Renal pelvis (tissue), 4 donors: Measurements from ENCODE around the gene BMPR2. TPM values are rescaled to one million over a fixed set of nuclear protein-coding genes. Genes with fewer than 3 reads are reported as not detected.

ENCODE experiments used
- DNase-seq: peaks from one replicate; pipeline ENCODE4 v3.0.0-alpha.2; 2013
- polyA plus RNA-seq, 3 donors: library from polyadenylated mRNA; unstranded; fragments of 120-200 nt; gene quantifications; one replicate each; pipeline ENCODE4 v1.2.1, GENCODE V29; 2013; ENCODE audit not compliant: insufficient read length in 3 of 3

Gene BMPR2
- polyA plus RNA-seq, 3 donors, result 48.8 to 60.8 (median 52.2) TPM

- DNase-seq, result peak; percentile 57
Observed at GRCh38 chr2:202588647-202589581, 212.8 kb downstream of the BMPR2 start.

GRCh38 chr2:202589582-202589949 lies 213.4 kb downstream of the BMPR2 start:
- no peak for DNase-seq

- no peak for DNase-seq
Observed at GRCh38 chr2:202592566-202592965, 216.4 kb downstream of the BMPR2 start.

GRCh38 chr2:202599105-202599504 lies 223.0 kb downstream of the BMPR2 start:
- DNase-seq, result no peak

- DNase-seq, result no peak
Observed at GRCh38 chr2:202599911-202600310, 223.8 kb downstream of the BMPR2 start.

- no peak for DNase-seq
Observed at GRCh38 chr2:202604699-202605098, 228.6 kb downstream of the BMPR2 start.

- DNase-seq, result no peak
Observed at GRCh38 chr2:202605174-202605573, 229.0 kb downstream of the BMPR2 start.

- DNase-seq, result no peak
Observed at GRCh38 chr2:202608142-202608852, 232.2 kb downstream of the BMPR2 start.

- no peak for DNase-seq
Observed at GRCh38 chr2:202609381-202610145, 233.4 kb downstream of the BMPR2 start.

- DNase-seq, result no peak
Observed at GRCh38 chr2:202610380-202610779, 234.3 kb downstream of the BMPR2 start.

GRCh38 chr2:202612145-202612544 lies 236.0 kb downstream of the BMPR2 start:
- DNase-seq, result no peak

- DNase-seq, result no peak
Observed at GRCh38 chr2:202613479-202613878, 237.4 kb downstream of the BMPR2 start.

Other genes with a start within 250 kb of the BMPR2 start
- 100 to 1,000 TPM; 171 to 192 (median 180) TPM for gene SUMO1, start 137.7 kb upstream of the BMPR2 start, polyA plus RNA-seq
- 100 to 1,000 TPM in 2 of 3 donors, 10 to 100 TPM in 1; 96.9 to 111 (median 109) TPM for gene NOP58, start 110.6 kb upstream of the BMPR2 start, polyA plus RNA-seq